CD4-positive, alpha-beta T cell treated with Interleukin-6 for 4 hours (primary cell): ENCODE results near the gene GRB14.

Experiments used
- DNase-seq: peaks from one replicate; pipeline ENCODE4 v3.0.0-alpha.2; 2020; ENCODE audit warnings: mixed read lengths

GRB14 gene

GRCh38 chr2:164613321-164613982 lies 7.8 kb downstream of the GRB14 start:
- no peak for DNase-seq

GRCh38 chr2:164609790-164610189 lies 11.5 kb downstream of the GRB14 start:
- DNase-seq: no peak

- no peak for DNase-seq
These were observed 14.7 kb downstream of the GRB14 start for GRCh38 chr2:164606557-164606956.

GRCh38 chr2:164605295-164605694 lies 16.0 kb downstream of the GRB14 start:
- no peak for DNase-seq

GRCh38 chr2:164600763-164601162 lies 20.5 kb downstream of the GRB14 start:
- DNase-seq: no peak

GRCh38 chr2:164599954-164600589 lies 21.2 kb downstream of the GRB14 start:
- DNase-seq: no peak

GRCh38 chr2:164597983-164598382 lies 23.3 kb downstream of the GRB14 start:
- DNase-seq: no peak

- no peak for DNase-seq
These were observed 26.3 kb downstream of the GRB14 start for GRCh38 chr2:164595031-164595430.

DNA sequence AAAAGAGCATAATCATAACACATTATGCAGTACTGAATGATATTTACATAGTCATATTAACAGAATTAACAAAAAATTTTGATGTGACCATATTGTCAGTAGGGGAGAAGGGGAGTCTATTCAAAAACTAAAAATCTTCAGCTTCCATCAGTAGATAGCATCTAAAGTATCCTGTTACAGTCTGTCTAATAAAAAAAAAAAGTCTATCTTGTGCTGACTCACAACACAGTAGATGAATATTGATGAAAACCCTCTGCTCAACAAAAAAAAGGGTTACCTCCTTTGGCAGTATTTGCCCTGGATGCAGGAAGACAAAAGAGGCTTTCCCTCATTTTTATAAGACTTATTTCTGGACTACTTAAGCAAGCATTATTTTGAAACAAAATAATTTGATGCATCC lies 27.3 kb downstream of the GRB14 start:
- no peak for DNase-seq

DNA sequence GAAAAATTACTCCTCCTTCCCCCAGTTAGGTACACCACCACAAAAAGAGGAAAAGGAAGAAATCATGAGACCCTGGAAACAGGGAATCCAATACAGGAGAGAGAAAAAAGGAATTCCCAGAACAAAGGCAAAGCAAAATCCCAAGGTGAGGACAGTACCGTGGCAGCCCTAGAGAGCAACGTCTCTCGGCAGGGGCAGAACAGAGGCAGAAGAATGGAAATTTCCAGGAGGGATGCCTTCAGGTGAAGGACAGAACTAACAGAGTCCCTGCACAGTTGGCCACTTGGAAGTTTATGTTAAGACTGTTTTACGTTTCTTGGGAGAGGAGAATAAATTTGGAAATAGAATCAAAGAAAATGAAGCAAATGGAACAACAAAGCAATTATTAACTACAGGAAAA lies 27.7 kb downstream of the GRB14 start:
- no peak for DNase-seq

GRCh38 chr2:164589522-164589921 lies 31.8 kb downstream of the GRB14 start:
- DNase-seq: no peak

- no peak for DNase-seq
These were observed 40.2 kb downstream of the GRB14 start for GRCh38 chr2:164581050-164581449.

- DNase-seq: no peak
These were observed 46.4 kb downstream of the GRB14 start for GRCh38 chr2:164574931-164575330.

- no peak for DNase-seq
These were observed 50.8 kb downstream of the GRB14 start for GRCh38 chr2:164570475-164570874.

DNA sequence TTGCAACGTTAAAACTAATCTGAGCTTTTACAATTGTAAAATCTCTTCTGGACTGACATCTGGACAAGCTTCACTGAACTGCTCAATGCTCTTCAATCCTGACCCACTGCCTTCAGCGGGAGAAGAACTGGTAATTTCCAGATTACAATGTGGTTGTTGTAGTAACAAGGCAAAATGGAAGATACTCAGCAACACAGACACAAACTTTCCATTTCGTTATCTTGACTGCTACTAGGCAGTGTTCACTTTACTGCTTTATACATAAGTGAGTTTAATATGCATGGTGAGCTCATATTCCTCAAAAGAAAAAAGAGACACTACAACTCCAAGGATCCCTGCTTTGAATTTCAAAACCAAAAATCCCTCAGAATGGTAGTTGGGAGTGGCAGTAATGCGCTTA lies 51.9 kb downstream of the GRB14 start:
- no peak for DNase-seq

GRCh38 chr2:164568317-164568716 lies 53.0 kb downstream of the GRB14 start:
- no peak for DNase-seq

GRCh38 chr2:164567335-164567989 lies 53.8 kb downstream of the GRB14 start:
- no peak for DNase-seq

GRCh38 chr2:164565359-164565758 lies 55.9 kb downstream of the GRB14 start:
- no peak for DNase-seq

GRCh38 chr2:164562666-164563065 lies 58.6 kb downstream of the GRB14 start:
- no peak for DNase-seq

DNA sequence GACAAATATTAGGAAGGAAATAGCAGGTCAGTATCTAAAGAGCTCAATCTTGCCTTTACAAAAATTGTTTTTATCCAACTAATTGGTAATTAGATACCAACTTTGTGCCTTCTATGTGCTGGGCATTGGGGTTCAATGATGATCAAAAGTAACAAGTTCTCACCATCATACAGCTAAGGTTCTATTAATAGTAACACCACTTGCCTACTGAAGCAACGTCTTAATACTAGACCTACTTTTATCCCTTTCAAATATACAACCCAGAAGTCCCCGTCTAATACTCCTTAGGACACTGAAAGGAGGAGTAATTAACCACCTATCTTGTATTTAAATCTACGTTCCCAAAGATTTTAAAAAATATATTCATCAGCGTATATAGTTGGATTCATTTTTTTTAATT lies 59.3 kb downstream of the GRB14 start:
- DNase-seq: no peak

GRCh38 chr2:164561416-164561815 lies 59.9 kb downstream of the GRB14 start:
- DNase-seq: no peak

DNA sequence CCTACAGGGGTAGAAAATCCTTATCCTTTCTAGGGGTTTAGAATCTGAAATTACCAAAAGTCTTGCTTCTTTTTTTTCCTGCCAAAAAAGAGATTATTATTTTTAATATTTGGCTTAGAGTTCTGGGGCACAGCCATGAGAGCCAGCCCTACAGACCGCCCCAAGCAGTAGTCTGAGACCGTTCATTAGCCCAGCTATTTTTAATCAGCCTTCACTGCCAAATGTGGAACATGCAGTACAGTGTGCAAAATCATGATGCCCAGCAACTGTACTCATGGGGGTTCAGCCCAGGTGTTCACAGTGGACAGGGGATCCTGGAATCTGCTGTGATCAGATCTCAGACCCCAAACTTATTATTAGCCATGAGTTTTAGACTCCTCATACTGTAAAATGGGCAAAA lies 60.4 kb downstream of the GRB14 start:
- DNase-seq: no peak

DNA sequence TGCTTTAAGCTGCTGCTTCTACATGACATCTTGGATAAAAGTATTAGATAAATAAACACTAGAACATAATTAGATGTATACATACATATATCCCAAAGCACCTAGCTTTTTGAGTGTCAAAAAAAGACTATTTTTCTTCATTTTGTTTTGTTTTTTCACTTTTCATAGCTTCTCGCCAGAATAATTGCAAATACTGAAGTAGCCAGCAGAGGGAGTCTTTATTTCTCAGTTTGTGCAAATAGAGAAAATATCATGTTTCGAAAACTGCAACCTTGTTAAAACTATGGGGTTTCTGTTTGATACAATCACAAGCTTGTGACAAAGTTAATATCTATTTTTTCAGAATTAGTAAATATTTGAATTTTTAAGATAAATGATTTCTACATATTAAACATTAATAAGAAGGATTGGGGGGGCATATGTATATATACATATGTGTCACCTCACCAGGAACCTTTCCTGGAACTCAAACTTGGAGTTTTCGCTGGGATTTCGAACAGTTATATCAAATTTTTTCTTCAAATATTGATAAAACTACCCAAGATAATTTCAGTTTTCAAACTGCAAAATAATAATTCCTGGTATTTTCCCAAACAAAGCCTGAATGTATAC lies 61.0 kb downstream of the GRB14 start:
- no peak for DNase-seq

- no peak for DNase-seq
These were observed 62.8 kb downstream of the GRB14 start for GRCh38 chr2:164558450-164558849.
